Body of pancreas (tissue), 4 donors: ENCODE results near the gene MEN1. TPM values are rescaled to one million over a fixed set of nuclear protein-coding genes. Genes with fewer than 3 reads are reported as not detected.

Experiments used
- ATAC-seq: fragments of 150-250 bp; one replicate; pipeline ENCODE4 v1.9.1; 2016
- DNase-seq, 4 donors: peaks; one replicate each; pipeline ENCODE4 v3.0.0-alpha.2; 2019
- H3K27ac ChIP-seq, 4 donors: fragments of 200-600 bp; sonication (generic); 1 replicate in 3 of 4; 2 replicates in 1 of 4; pipeline versions ENCODE4 v1.5.1 to v1.6.1; 2016 to 2019; ENCODE audit warnings: mild to moderate bottlenecking in 1 of 4, mixed read lengths in 1 of 4, moderate library complexity in 1 of 4
- H3K27me3 ChIP-seq, 2 donors: fragments of 200-600 bp; sonication (generic); one replicate each; pipeline ENCODE4 v1.6.0; 2016; ENCODE audit warnings: mild to moderate bottlenecking in 1 of 2
- H3K36me3 ChIP-seq, 2 donors: fragments of 200-600 bp; sonication (generic); replicated peaks in 1 of 2; 2 replicates each; pipeline ENCODE4 v1.5.1; 2016; ENCODE audit warnings: low read depth in 2 of 2; ENCODE audit not compliant: insufficient read depth in 1 of 2
- H3K4me1 ChIP-seq: fragments of 200-600 bp; sonication (generic); one replicate; pipeline ENCODE4 v1.6.0; 2016
- H3K4me3 ChIP-seq, 2 donors: fragments of 200-600 bp; sonication (generic); 1 replicate in 1 of 2; 2 replicates in 1 of 2; pipeline ENCODE4 v1.5.1; 2016 to 2019
- H3K9me3 ChIP-seq, 3 donors: fragments of 200-600 bp; sonication (generic); 1 replicate in 2 of 3; 2 replicates in 1 of 3; pipeline ENCODE4 v1.5.1; 2016
- CTCF ChIP-seq, 7 experiments: fragments of 450-650 bp in 4 of 7; fragments of 200-600 bp in 3 of 7; sonication (generic) in 3 of 7; IDR thresholded peaks; one replicate each; pipeline ENCODE4 v1.5.1; 2016 to 2019; ENCODE audit warnings: antibody characterized with exemption in 7 of 7
- POLR2A ChIP-seq, 3 donors: fragments of 450-650 bp; IDR thresholded peaks; one replicate each; pipeline ENCODE4 v1.6.1; 2016; ENCODE audit warnings: antibody characterized with exemption in 3 of 3, mild to moderate bottlenecking in 2 of 3
- WGBS, 2 donors: methylation state at CpG; one replicate each; pipeline ENCODE4 v1.1.5; 2017; 5-methylcytosine and 5-hydroxymethylcytosine counted together
- intact Hi-C: fragments of 100-400 bp; cut with DNase I; formaldehyde crosslinking; loops from one replicate; pipeline ENCODE4 v1.15.1; 2023
- total RNA-seq, 2 donors: library from RNA; depleted of rRNA; stranded (reverse); fragments of >200 nt; gene quantifications; one replicate each; pipeline ENCODE4 v1.1.0, GENCODE V29; 2016

MEN1 gene
- total RNA-seq, 2 donors from 2014 or later = 18.8 to 18.9 TPM

GRCh38 chr11:64801561-64802369, 8.6 kb downstream of the MEN1 start:
- TF ChIP-seq POLR2A (IDR thresholded peaks at IDR 0.05) (no peak), CTCF (IDR thresholded peaks at IDR 0.05) (no peak)
- ATAC-seq (no peak), DNase-seq (no peak)
- WGBS, 2 donors = 59 to 60% methylated on average over 6 to 13 of the region's 13 CpGs
- peaks cover 17% of the 10 kb centered on the region for H3K4me1 ChIP-seq
- H3K27me3 ChIP-seq = no peaks in the 10 kb centered on the region
- no peaks in the 10 kb centered on the region for H3K9me3 ChIP-seq
- H3K27ac ChIP-seq = peak overlapping the region in 3 of 4 donors; percentile 59 to 70 (median 65)
- no peaks in the 10 kb centered on the region for H3K36me3 ChIP-seq
- no peak overlapping the region for H3K4me3 ChIP-seq
- intact Hi-C loops = no loop called here

GRCh38 chr11:64801158-64801464, 9.2 kb downstream of the MEN1 start:
- intact Hi-C loops = no loop called here
- 83% methylated on average over 8 of the region's 9 CpGs; no CpG with 5 or more reads in 1 of the 2 donors for WGBS, 2 donors
- DNase-seq (no peak), ATAC-seq (no peak)
- no peaks in the 10 kb centered on the region for H3K27me3 ChIP-seq
- H3K36me3 ChIP-seq = no peaks in the 10 kb centered on the region
- H3K4me3 ChIP-seq = no peak overlapping the region
- peak overlapping the region in 1 of 4 donors; percentile 65 for H3K27ac ChIP-seq
- H3K4me1 ChIP-seq = peaks cover 17% of the 10 kb centered on the region
- TF ChIP-seq CTCF (IDR thresholded peaks at IDR 0.05) = no peak
- no peak for TF ChIP-seq POLR2A (IDR thresholded peaks at IDR 0.05)
- no peaks in the 10 kb centered on the region for H3K9me3 ChIP-seq

GRCh38 chr11:64800303-64801157, 9.8 kb downstream of the MEN1 start:
- Histone ChIP-seq H3K4me3 (no peak overlapping the region), H3K36me3 (no peaks in the 10 kb centered on the region), H3K27me3 (no peaks in the 10 kb centered on the region), H3K9me3 (no peaks in the 10 kb centered on the region), H3K4me1 (peaks cover 17% of the 10 kb centered on the region), H3K27ac (no peak overlapping the region)
- TF ChIP-seq POLR2A (IDR thresholded peaks at IDR 0.05) = no peak
- 79 to 98% methylated on average over 10 to 23 of the region's 26 CpGs for WGBS, 2 donors
- DNase-seq = no peak
- no peak for ATAC-seq
- intact Hi-C loops = no loop called here

GRCh38 chr11:64799623-64800302, 10.6 kb downstream of the MEN1 start:
- no peak for ATAC-seq
- DNase-seq = no peak
- Histone ChIP-seq H3K4me3 (no peak overlapping the region), H3K36me3 (no peaks in the 10 kb centered on the region), H3K27me3 (no peaks in the 10 kb centered on the region), H3K9me3 (no peaks in the 10 kb centered on the region), H3K4me1 (peaks cover 17% of the 10 kb centered on the region), H3K27ac (no peak overlapping the region)
- 70 to 79% methylated on average over 12 to 14 of the region's 14 CpGs for WGBS, 2 donors
- intact Hi-C loops = no loop called here
- TF ChIP-seq CTCF (IDR thresholded peaks at IDR 0.05) (no peak), POLR2A (IDR thresholded peaks at IDR 0.05) (no peak)

GRCh38 chr11:64799256-64799622, 11.1 kb downstream of the MEN1 start:
- Histone ChIP-seq H3K27ac (no peak overlapping the region), H3K4me1 (peaks cover 13% of the 10 kb centered on the region), H3K36me3 (no peaks in the 10 kb centered on the region), H3K9me3 (no peaks in the 10 kb centered on the region), H3K4me3 (no peak overlapping the region), H3K27me3 (no peaks in the 10 kb centered on the region)
- 85 to 88% methylated on average over 6 to 7 of the region's 7 CpGs for WGBS, 2 donors
- TF ChIP-seq CTCF (IDR thresholded peaks at IDR 0.05) = no peak
- TF ChIP-seq POLR2A (IDR thresholded peaks at IDR 0.05) = no peak
- ATAC-seq = no peak
- DNase-seq = no peak
- intact Hi-C loops = no loop called here
